Measurements from ENCODE around the gene ZBTB8OS. TPM values are rescaled to one million over a fixed set of nuclear protein-coding genes. Genes with fewer than 3 reads are reported as not detected.

ZBTB8OS gene
- polyA plus RNA-seq, 1 donor from 2014 or later: 96.7 TPM

- H3K9me3 ChIP-seq (ENCODE audit: low read length): no peaks in the 10 kb centered on the region
- no peaks in the 10 kb centered on the region for H3F3A ChIP-seq (ENCODE audit: insufficient read depth, low read length, poor library complexity, severe bottlenecking)
- no peak overlapping the region for H3K4me2 ChIP-seq (ENCODE audit: low read length)
- H3K9ac ChIP-seq (ENCODE audit: low read length): no peak overlapping the region
- H3K27ac ChIP-seq (ENCODE audit: low read length): no peak overlapping the region
- H3K36me3 ChIP-seq (ENCODE audit: insufficient read depth, low read length): peaks cover 23% of the 10 kb centered on the region
- H3K9me2 ChIP-seq (ENCODE audit: insufficient read depth, low read length): no peaks in the 10 kb centered on the region
- no peaks in the 10 kb centered on the region for H3K79me2 ChIP-seq (replicated peaks; ENCODE audit: insufficient read depth, low read length)
- H3K27me3 ChIP-seq (ENCODE audit: insufficient read depth, low read depth, low read length): no peaks in the 10 kb centered on the region
- H2AFZ ChIP-seq (ENCODE audit: low read depth, low read length): no peak overlapping the region
- TF ChIP-seq EP300 (conservative IDR thresholded peaks at IDR 0.05; ENCODE audit: poor library complexity, severe bottlenecking) (no peak), EZH2 (IDR thresholded peaks at IDR 0.05; ENCODE audit: borderline replicate concordance, insufficient read depth, low read length, poor library complexity, severe bottlenecking) (no peak), POLR2AphosphoS5 (IDR thresholded peaks at IDR 0.05) (no peak), TAF1 (IDR thresholded peaks at IDR 0.05; ENCODE audit: low read depth) (no peak), SMC3 (conservative IDR thresholded peaks at IDR 0.05; ENCODE audit: poor library complexity) (no peak), RAD21 (conservative IDR thresholded peaks at IDR 0.05) (no peak), REST (IDR thresholded peaks at IDR 0.05; ENCODE audit: borderline replicate concordance) (no peak)
- H4K20me1 ChIP-seq (ENCODE audit: insufficient read depth): no peaks in the 10 kb centered on the region
- H3K4me3 ChIP-seq (ENCODE audit: low read length): no peak overlapping the region
Measured at GRCh38 chr1:32683397-32683796, 33.0 kb upstream of the ZBTB8OS start.

- H3F3A ChIP-seq (ENCODE audit: insufficient read depth, low read length, poor library complexity, severe bottlenecking): no peaks in the 10 kb centered on the region
- H3K27me3 ChIP-seq (ENCODE audit: insufficient read depth, low read depth, low read length): no peaks in the 10 kb centered on the region
- no peak overlapping the region for H3K9ac ChIP-seq (ENCODE audit: low read length)
- H3K4me2 ChIP-seq (ENCODE audit: low read length): no peak overlapping the region
- H4K20me1 ChIP-seq (ENCODE audit: insufficient read depth): no peaks in the 10 kb centered on the region
- TF ChIP-seq POLR2AphosphoS5 (IDR thresholded peaks at IDR 0.05) (no peak), MXI1 (conservative IDR thresholded peaks at IDR 0.05; ENCODE audit: poor library complexity, severe bottlenecking) (no peak), REST (IDR thresholded peaks at IDR 0.05; ENCODE audit: borderline replicate concordance) (no peak), EZH2 (IDR thresholded peaks at IDR 0.05; ENCODE audit: borderline replicate concordance, insufficient read depth, low read length, poor library complexity, severe bottlenecking) (no peak), SMC3 (conservative IDR thresholded peaks at IDR 0.05; ENCODE audit: poor library complexity) (no peak), CTCF (IDR thresholded peaks at IDR 0.05; ENCODE audit: poor library complexity, severe bottlenecking) (no peak), RAD21 (conservative IDR thresholded peaks at IDR 0.05) (no peak), EP300 (conservative IDR thresholded peaks at IDR 0.05; ENCODE audit: poor library complexity, severe bottlenecking) (no peak), TAF1 (IDR thresholded peaks at IDR 0.05; ENCODE audit: low read depth) (no peak)
- H3K79me2 ChIP-seq (replicated peaks; ENCODE audit: insufficient read depth, low read length): no peaks in the 10 kb centered on the region
- H3K27ac ChIP-seq (ENCODE audit: low read length): no peak overlapping the region
- H3K9me2 ChIP-seq (ENCODE audit: insufficient read depth, low read length): no peaks in the 10 kb centered on the region
- no peaks in the 10 kb centered on the region for H3K9me3 ChIP-seq (ENCODE audit: low read length)
- H3K36me3 ChIP-seq (ENCODE audit: insufficient read depth, low read length): peaks cover 30% of the 10 kb centered on the region
- H2AFZ ChIP-seq (ENCODE audit: low read depth, low read length): no peak overlapping the region
- no peak overlapping the region for H3K4me3 ChIP-seq (ENCODE audit: low read length)
Measured at GRCh38 chr1:32681999-32682398, 31.6 kb upstream of the ZBTB8OS start.

Data from neural cell (in vitro differentiated cells).